Adrenal gland (tissue), 12 donors: ENCODE results near the gene HELZ. TPM values are rescaled to one million over a fixed set of nuclear protein-coding genes. Genes with fewer than 3 reads are reported as not detected.

ENCODE experiments used
- DNase-seq, 7 donors: peaks; one replicate each; pipeline ENCODE4 v3.0.0-alpha.2; 2019 to 2020
- H3K27ac ChIP-seq, 5 donors: fragments of 200-600 bp; sonication (generic) in 4 of 5; 1 replicate in 3 of 5; 2 replicates in 2 of 5; pipeline versions ENCODE4 v1.5.1 to v1.8.0; 2016 to 2020; ENCODE audit warnings: mild to moderate bottlenecking in 1 of 5
- H3K27me3 ChIP-seq: fragments of 200-600 bp; 2 replicates; pipeline ENCODE4 v1.8.0; 2021
- H3K36me3 ChIP-seq, 2 donors: fragments of 200-600 bp; replicated peaks in 1 of 2; 1 replicate in 1 of 2; 2 replicates in 1 of 2; pipeline versions ENCODE4 v1.5.1 to v1.8.0; 2018 to 2022
- H3K4me1 ChIP-seq, 2 donors: fragments of 200-600 bp; replicated peaks in 1 of 2; 1 replicate in 1 of 2; 2 replicates in 1 of 2; pipeline versions ENCODE4 v1.5.1 to v1.8.0; 2018 to 2021
- H3K4me3 ChIP-seq, 4 donors: fragments of 200-600 bp; sonication (generic) in 3 of 4; one replicate each; pipeline ENCODE4 v1.5.1; 2016 to 2018
- H3K9me3 ChIP-seq, 3 donors: fragments of 200-600 bp; sonication (generic) in 1 of 3; replicated peaks in 1 of 3; 1 replicate in 2 of 3; 2 replicates in 1 of 3; pipeline versions ENCODE4 v1.5.1 to v1.8.0; 2016 to 2021
- POLR2A ChIP-seq, 2 donors: fragments of 450-650 bp; IDR thresholded peaks; one replicate each; pipeline ENCODE4 v1.6.1; 2017; ENCODE audit warnings: antibody characterized with exemption in 2 of 2, mild to moderate bottlenecking in 2 of 2, moderate library complexity in 1 of 2
- WGBS, 4 donors: extraction: QIAGEN DNeasy Blood & Tissue Kit in 2 of 4; methylation state at CpG; one replicate each; pipeline versions ENCODE4 v1.1.5 to v1.1.7; 2013 to 2017; 5-methylcytosine and 5-hydroxymethylcytosine counted together
- intact Hi-C, 2 donors: fragments of 100-400 bp; cut with DNase I; formaldehyde crosslinking; loops; one replicate each; pipeline versions ENCODE4 v1.14.1 to v1.15.0; 2022 to 2023
- polyA plus RNA-seq, 3 donors: library from polyadenylated mRNA; stranded (reverse); fragments of 200-250 nt in 2 of 3; fragments of 350-450 nt in 1 of 3; fragmentation: Illumina TruSeq in 1 of 3; extraction: RNeasy Lipid Tissue Mini Kit (QIAGEN cat#74804) in 1 of 3; gene quantifications; one replicate each; pipeline ENCODE4 v1.2.3, GENCODE V29; 2013 to 2014
- total RNA-seq, 9 donors: library from RNA; depleted of rRNA in 4 of 9; stranded (reverse); fragments of >200 nt in 4 of 9; fragments of 120-200 nt in 1 of 9; fragmentation: NEBNext Ultra II Directional in 1 of 9; extraction: Animal tissue kit (Norgen Biotek cat#: 25700) in 1 of 9; gene quantifications; one replicate each; pipeline versions ENCODE4 v1.1.0 to v1.2.4, GENCODE V29; 2013 to 2023
- TF ChIP-seq, protein P1 (sequence below), 6 experiments: fragments of 450-650 bp in 4 of 6; fragments of 200-600 bp in 2 of 6; sonication (generic) in 1 of 6; IDR thresholded peaks; 1 replicate in 5 of 6; 2 replicates in 1 of 6; pipeline versions ENCODE4 v1.5.1 to v1.8.0; 2016 to 2021; ENCODE audit warnings: antibody characterized with exemption in 6 of 6, mild to moderate bottlenecking in 2 of 6, moderate library complexity in 1 of 6
- donor health status: healthy with polysubstance abuse.
- donor health status: Bipolar disorder and iron deficiency.
- donor health status: DM: yes; HTN: yes; CAD: no.
- donor health status: DM: no; HTN: no; CAD: no.
- donor health status: DM: no; HTN: no; CAD: no.
- donor health status: DM: yes; HTN: yes; CAD: no.

Gene HELZ
- total and polyA plus RNA-seq, 12 donors = 3.1 to 88.0 (median 47.9) TPM

DNA sequence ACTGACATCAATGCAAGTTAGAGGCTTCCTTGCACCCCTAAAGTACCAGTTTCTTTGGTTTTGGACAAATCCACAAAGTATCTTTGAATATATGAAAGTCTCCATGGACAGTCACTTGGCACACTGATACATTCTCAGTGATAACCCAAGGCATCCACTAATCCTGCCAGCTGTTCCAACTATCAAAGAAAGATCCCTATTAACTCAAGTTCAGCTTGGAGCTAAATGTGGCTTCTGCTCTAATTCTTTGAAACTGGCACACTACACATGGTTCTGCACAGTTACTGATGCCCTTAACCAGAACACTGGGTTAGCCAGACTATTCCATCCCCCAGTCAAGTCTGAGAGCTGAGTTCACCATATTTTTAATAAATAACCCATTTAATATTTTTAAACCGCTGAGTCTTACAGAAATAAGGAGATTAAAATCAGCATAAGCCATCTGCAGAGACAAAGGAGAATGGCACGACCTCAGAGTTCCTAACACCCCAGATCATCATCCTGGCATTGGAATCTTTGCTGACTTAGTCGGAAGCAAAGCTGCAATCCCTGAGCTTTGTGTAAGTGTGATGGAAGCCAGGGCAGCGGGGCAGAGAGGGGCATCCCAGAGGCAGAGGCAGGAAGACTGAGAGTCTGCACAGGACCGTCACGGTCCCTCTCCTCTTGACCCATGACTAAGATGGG, 194.4 kb downstream of the HELZ start:
- Histone ChIP-seq H3K27ac (no peak overlapping the region), H3K4me1 (no peaks in the 10 kb centered on the region), H3K4me3 (no peak overlapping the region), H3K36me3 (no peaks in the 10 kb centered on the region), H3K9me3 (peaks cover 0 to 10% (median 0%) of the 10 kb centered on the region in 3 donors), H3K27me3 (no peaks in the 10 kb centered on the region)
- DNase-seq = no peak
- intact Hi-C loops = no loop called here
- no peak for TF ChIP-seq POLR2A (IDR thresholded peaks at IDR 0.05)
- TF ChIP-seq, protein P1, sequence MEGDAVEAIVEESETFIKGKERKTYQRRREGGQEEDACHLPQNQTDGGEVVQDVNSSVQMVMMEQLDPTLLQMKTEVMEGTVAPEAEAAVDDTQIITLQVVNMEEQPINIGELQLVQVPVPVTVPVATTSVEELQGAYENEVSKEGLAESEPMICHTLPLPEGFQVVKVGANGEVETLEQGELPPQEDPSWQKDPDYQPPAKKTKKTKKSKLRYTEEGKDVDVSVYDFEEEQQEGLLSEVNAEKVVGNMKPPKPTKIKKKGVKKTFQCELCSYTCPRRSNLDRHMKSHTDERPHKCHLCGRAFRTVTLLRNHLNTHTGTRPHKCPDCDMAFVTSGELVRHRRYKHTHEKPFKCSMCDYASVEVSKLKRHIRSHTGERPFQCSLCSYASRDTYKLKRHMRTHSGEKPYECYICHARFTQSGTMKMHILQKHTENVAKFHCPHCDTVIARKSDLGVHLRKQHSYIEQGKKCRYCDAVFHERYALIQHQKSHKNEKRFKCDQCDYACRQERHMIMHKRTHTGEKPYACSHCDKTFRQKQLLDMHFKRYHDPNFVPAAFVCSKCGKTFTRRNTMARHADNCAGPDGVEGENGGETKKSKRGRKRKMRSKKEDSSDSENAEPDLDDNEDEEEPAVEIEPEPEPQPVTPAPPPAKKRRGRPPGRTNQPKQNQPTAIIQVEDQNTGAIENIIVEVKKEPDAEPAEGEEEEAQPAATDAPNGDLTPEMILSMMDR (IDR thresholded peaks at IDR 0.05) = no peak
- WGBS, 4 donors = 82 to 89% (median 85%) methylated on average over 6 of the region's 6 CpGs

DNA sequence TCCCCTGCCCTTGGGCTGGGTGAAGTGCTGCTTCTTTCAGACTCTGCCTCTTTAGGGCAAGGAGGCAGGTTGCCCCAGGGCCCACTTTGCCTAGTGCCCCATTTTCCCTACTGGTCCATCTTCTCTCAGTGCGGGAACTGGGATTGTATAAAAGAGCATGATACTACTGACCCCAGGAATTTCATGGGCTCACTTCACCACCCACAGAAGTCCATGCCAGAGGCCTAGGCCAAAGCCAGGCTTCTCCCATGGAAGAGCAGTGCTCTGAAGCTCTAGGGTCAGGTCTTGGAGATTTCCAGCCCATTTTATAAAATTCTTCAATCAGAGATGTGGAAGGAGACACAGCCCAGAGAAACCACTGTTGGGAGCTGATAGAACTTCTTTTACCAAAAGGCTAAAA, 194.9 kb downstream of the HELZ start:
- intact Hi-C loops = no loop called here

DNA sequence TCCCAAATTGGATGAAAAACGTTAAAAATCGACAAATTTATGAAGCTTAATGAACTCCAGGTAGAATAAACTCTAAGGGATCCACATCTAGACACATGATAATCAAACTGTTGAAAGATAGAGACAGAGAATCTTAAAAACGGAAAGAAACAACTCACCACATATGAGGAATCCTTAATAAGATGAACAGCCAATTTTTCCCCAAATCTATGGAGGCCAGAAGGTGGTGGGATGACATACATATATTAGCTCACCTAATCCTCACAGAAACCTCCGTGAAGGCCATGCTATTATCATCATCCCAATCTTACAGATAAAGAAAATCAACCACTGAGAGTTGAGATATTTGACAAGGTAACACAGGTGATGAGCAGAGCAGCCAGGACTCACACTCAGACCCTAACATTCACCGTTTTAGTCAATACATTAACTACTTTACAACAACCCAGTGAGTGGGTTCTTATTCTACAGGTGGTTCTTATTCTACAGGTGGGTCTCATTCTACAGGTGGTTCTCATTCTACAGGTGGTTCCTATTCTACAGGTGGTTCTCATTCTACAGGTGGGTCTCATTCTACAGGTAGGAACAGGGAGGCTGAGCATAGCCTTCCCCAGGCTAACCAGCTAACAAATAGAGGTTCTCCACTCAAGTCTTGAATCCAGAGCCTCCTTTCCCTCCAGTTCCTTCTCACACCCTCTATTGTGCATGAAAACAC, 195.8 kb downstream of the HELZ start:
- no peak for TF ChIP-seq POLR2A (IDR thresholded peaks at IDR 0.05)
- TF ChIP-seq, protein P1 (IDR thresholded peaks at IDR 0.05) = no peak
- WGBS, 4 donors = 81 to 88% (median 82%) methylated on average over 5 of the region's 5 CpGs
- H3K36me3 ChIP-seq = no peaks in the 10 kb centered on the region
- intact Hi-C loops = no loop called here
- no peaks in the 10 kb centered on the region for H3K27me3 ChIP-seq
- H3K4me1 ChIP-seq = peaks cover 10% of the 10 kb centered on the region in 2 donors
- H3K27ac ChIP-seq = no peak overlapping the region
- no peak overlapping the region for H3K4me3 ChIP-seq
- peaks cover 0 to 10% (median 0%) of the 10 kb centered on the region in 3 donors for H3K9me3 ChIP-seq
- no peak for DNase-seq

More for the DNA sequence above, 194.9 kb downstream of the HELZ start:
- 91 to 100% (median 100%) methylated on average over 1 of the region's 1 CpG for WGBS, 4 donors
- peaks cover 0 to 10% (median 0%) of the 10 kb centered on the region in 3 donors for H3K9me3 ChIP-seq
- no peaks in the 10 kb centered on the region for H3K36me3 ChIP-seq
- H3K4me1 ChIP-seq = peaks cover 2 to 3% of the 10 kb centered on the region in 2 donors
- no peak overlapping the region for H3K4me3 ChIP-seq
- H3K27me3 ChIP-seq = no peaks in the 10 kb centered on the region
- H3K27ac ChIP-seq = no peak overlapping the region
- TF ChIP-seq, protein P1 (IDR thresholded peaks at IDR 0.05) = no peak
- DNase-seq = no peak

DNA sequence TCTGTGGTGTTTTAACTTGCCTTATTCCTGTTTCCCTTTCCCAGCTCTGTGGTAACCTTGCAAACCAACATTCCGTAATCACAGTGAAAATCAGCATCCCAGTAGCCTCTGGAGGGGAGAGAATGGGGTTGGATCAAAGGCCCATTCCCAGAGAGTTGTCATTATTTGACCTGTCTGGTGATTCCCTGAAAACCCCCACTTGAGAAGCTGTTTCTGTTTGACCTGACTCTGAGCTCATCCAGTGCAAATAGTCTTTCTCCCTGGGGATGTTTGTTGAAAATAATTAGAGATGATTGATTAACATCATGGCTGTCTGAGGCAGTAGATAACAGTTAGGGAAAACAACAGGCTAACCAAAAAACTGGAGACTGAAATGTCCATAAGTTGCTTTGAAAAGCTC, 197.6 kb downstream of the HELZ start:
- H3K36me3 ChIP-seq = no peaks in the 10 kb centered on the region
- TF ChIP-seq POLR2A (IDR thresholded peaks at IDR 0.05) = no peak
- TF ChIP-seq, protein P1 (IDR thresholded peaks at IDR 0.05) = no peak
- no peaks in the 10 kb centered on the region for H3K27me3 ChIP-seq
- H3K4me1 ChIP-seq = peaks cover 12% of the 10 kb centered on the region in 2 donors
- H3K4me3 ChIP-seq = no peak overlapping the region
- H3K9me3 ChIP-seq = peaks cover 0 to 10% (median 0%) of the 10 kb centered on the region in 3 donors
- intact Hi-C loops = no loop called here
- no peak overlapping the region for H3K27ac ChIP-seq
- 76 to 95% (median 89%) methylated on average over 1 of the region's 1 CpG for WGBS, 4 donors
- DNase-seq = no peak
